Measurements from ENCODE around the gene BCL7A.

The BCL7A gene

GRCh38 chr12:122064025-122064777 is 42.5 kb downstream of the BCL7A start:
- peak; percentile 88 for DNase-seq (ENCODE audit: low read depth)
- H3K4me3 ChIP-seq (ENCODE audit: control insufficient read depth, low read depth, low read length) = peak overlapping the region; percentile 30
- peak; percentile 54 for TF ChIP-seq CTCF (IDR thresholded peaks at IDR 0.05; ENCODE audit: control insufficient read depth, insufficient read depth, low read depth, low read length, missing control alignments)

- TF ChIP-seq CTCF (IDR thresholded peaks at IDR 0.05; ENCODE audit: control insufficient read depth, insufficient read depth, low read depth, low read length, missing control alignments) = no peak
- peak overlapping the region; percentile 31 for H3K4me3 ChIP-seq (ENCODE audit: control insufficient read depth, low read depth, low read length)
- DNase-seq (ENCODE audit: low read depth) = peak; percentile 71
Measured at GRCh38 chr12:122064780-122065588, 43.3 kb downstream of the BCL7A start.

- no peak for TF ChIP-seq CTCF (IDR thresholded peaks at IDR 0.05; ENCODE audit: control insufficient read depth, insufficient read depth, low read depth, low read length, missing control alignments)
- DNase-seq (ENCODE audit: low read depth) = no peak
- no peak overlapping the region for H3K4me3 ChIP-seq (ENCODE audit: control insufficient read depth, low read depth, low read length)
Measured at GRCh38 chr12:122067548-122067947, 45.9 kb downstream of the BCL7A start.

- no peak for TF ChIP-seq CTCF (IDR thresholded peaks at IDR 0.05; ENCODE audit: control insufficient read depth, insufficient read depth, low read depth, low read length, missing control alignments)
- DNase-seq (ENCODE audit: low read depth) = no peak
- H3K4me3 ChIP-seq (ENCODE audit: control insufficient read depth, low read depth, low read length) = no peak overlapping the region
Measured at GRCh38 chr12:122067966-122068365, 46.3 kb downstream of the BCL7A start.

GRCh38 chr12:122072031-122072970 is 50.6 kb downstream of the BCL7A start:
- no peak overlapping the region for H3K4me3 ChIP-seq (ENCODE audit: control insufficient read depth, low read depth, low read length)
- peak; percentile 91 for DNase-seq (ENCODE audit: low read depth)
- no peak for TF ChIP-seq CTCF (IDR thresholded peaks at IDR 0.05; ENCODE audit: control insufficient read depth, insufficient read depth, low read depth, low read length, missing control alignments)

- no peak for TF ChIP-seq CTCF (IDR thresholded peaks at IDR 0.05; ENCODE audit: control insufficient read depth, insufficient read depth, low read depth, low read length, missing control alignments)
- H3K4me3 ChIP-seq (ENCODE audit: control insufficient read depth, low read depth, low read length) = no peak overlapping the region
- DNase-seq (ENCODE audit: low read depth) = no peak
Measured at GRCh38 chr12:122073815-122074214, 52.1 kb downstream of the BCL7A start.

Measured in AG09309 (cell line).